Fibroblast of villous mesenchyme (primary cell): ENCODE results near the gene CLEC16A. TPM values are rescaled to one million over a fixed set of nuclear protein-coding genes. Genes with fewer than 3 reads are reported as not detected.
A peak's percentile ranks its signal among the peaks of the same experiment; 100 is the strongest.

Source experiments
- DNase-seq: peaks from one replicate; pipeline ENCODE4 v3.0.0-alpha.2; 2010; ENCODE audit warnings: low read depth
- H3K4me3 ChIP-seq: 2 replicates; pipeline ENCODE4 v1.5.1; 2011; ENCODE audit warnings: low read depth, mild to moderate bottlenecking, low read length
- CTCF ChIP-seq: IDR thresholded peaks from 2 replicates; pipeline ENCODE4 v1.5.1; 2012; ENCODE audit warnings: low read depth, mild to moderate bottlenecking, low read length; ENCODE audit not compliant: insufficient read depth
- total RNA-seq: library from RNA; depleted of rRNA; stranded (reverse); fragments of >200 nt; gene quantifications from 2 replicates; pipeline ENCODE4 v1.2.3, GENCODE V29; 2012

CLEC16A gene
- total RNA-seq, 1 donor, result 32.4 TPM

- no peak for TF ChIP-seq CTCF
- DNase-seq, result no peak
- H3K4me3 ChIP-seq, result no peak overlapping the region
These were observed 119.3 kb downstream of the CLEC16A start for GRCh38 chr16:11063448-11064201.

- H3K4me3 ChIP-seq, result no peak overlapping the region
- DNase-seq, result no peak
- no peak for TF ChIP-seq CTCF
These were observed 119.8 kb downstream of the CLEC16A start for GRCh38 chr16:11064202-11064540.

DNA sequence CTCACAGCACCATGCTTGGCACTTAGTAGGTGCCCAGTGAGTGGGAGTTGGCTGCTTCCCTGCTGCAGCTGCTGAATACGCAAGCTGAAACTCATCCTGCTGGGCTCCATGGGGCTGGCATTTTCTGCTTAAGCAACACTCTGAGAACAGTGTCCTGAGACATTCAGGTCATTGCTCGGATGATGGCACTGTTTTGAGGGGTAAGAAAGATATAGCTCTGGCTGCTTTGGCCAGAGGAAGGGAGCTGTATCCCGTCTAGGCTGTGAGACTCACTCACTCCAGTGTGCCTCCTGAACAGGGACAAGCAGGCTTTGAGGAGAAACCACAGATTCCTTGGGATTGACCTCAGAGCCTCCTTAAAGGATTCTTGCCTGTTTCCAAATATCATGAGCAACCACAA is 120.5 kb downstream of the CLEC16A start:
- DNase-seq, result peak; percentile 55
- no peak overlapping the region for H3K4me3 ChIP-seq
- TF ChIP-seq CTCF, result no peak

GRCh38 chr16:11066261-11066870 is 122.0 kb downstream of the CLEC16A start:
- no peak for DNase-seq
- no peak for TF ChIP-seq CTCF
- H3K4me3 ChIP-seq, result no peak overlapping the region

DNA sequence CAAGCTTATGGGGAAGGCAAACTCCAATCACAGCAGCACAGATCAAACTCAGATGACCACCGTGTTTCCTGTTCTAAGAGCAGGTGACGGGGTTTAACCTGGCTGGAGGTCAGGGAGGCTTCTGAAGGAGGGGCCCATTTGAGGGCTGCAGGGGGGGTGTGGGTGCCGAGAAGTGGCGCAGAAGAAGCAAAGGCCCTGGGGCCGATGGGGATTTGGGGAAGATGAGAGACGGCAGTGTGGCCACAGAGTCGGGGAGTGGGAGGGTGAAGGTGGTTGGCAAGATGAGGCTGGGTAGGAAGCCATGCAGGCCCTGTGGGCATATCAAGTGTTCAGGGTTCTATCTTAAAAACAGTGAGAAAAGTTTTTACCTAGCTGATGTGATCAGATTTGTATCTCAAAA is 122.9 kb downstream of the CLEC16A start:
- no peak overlapping the region for H3K4me3 ChIP-seq
- TF ChIP-seq CTCF, result no peak
- DNase-seq, result no peak

GRCh38 chr16:11067697-11068141 is 123.4 kb downstream of the CLEC16A start:
- no peak for TF ChIP-seq CTCF
- no peak overlapping the region for H3K4me3 ChIP-seq
- no peak for DNase-seq

DNA sequence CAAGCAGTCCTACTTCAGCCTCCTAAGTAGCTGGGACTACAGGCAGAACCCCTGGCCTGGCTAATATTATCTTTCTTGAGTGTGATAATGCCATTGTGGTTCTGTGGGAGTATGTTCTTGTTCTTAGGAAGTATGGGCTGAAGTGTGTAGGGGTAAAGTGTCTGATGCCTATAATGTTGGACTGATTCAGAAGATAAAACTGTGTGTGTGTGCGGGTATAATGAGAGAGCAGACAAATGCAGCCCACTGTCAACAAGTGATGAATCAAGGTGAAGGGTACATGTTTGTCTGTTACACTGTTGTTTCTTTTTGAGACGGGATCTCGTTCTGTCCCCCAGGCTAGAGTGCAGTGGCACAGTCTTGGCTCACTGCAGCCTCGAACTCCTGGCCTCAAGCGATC is 127.5 kb downstream of the CLEC16A start:
- no peak overlapping the region for H3K4me3 ChIP-seq
- no peak for DNase-seq
- TF ChIP-seq CTCF, result no peak
